HG03097 (cell line): ENCODE data around the gene CEP162.
"Not testable (repeated sequence)": the region's sequence is repeated elsewhere in the genome, so short reads cannot be mapped to it uniquely, and the experiment has no call there.

ENCODE experiments used
- ATAC-seq: cut with Tn5 transposase; IDR thresholded peaks from one replicate; pipeline ENCODE4 v1.9.1; 2021; ENCODE audit not compliant: unreplicated experiment, low FRiP score

The CEP162 gene, protein sequence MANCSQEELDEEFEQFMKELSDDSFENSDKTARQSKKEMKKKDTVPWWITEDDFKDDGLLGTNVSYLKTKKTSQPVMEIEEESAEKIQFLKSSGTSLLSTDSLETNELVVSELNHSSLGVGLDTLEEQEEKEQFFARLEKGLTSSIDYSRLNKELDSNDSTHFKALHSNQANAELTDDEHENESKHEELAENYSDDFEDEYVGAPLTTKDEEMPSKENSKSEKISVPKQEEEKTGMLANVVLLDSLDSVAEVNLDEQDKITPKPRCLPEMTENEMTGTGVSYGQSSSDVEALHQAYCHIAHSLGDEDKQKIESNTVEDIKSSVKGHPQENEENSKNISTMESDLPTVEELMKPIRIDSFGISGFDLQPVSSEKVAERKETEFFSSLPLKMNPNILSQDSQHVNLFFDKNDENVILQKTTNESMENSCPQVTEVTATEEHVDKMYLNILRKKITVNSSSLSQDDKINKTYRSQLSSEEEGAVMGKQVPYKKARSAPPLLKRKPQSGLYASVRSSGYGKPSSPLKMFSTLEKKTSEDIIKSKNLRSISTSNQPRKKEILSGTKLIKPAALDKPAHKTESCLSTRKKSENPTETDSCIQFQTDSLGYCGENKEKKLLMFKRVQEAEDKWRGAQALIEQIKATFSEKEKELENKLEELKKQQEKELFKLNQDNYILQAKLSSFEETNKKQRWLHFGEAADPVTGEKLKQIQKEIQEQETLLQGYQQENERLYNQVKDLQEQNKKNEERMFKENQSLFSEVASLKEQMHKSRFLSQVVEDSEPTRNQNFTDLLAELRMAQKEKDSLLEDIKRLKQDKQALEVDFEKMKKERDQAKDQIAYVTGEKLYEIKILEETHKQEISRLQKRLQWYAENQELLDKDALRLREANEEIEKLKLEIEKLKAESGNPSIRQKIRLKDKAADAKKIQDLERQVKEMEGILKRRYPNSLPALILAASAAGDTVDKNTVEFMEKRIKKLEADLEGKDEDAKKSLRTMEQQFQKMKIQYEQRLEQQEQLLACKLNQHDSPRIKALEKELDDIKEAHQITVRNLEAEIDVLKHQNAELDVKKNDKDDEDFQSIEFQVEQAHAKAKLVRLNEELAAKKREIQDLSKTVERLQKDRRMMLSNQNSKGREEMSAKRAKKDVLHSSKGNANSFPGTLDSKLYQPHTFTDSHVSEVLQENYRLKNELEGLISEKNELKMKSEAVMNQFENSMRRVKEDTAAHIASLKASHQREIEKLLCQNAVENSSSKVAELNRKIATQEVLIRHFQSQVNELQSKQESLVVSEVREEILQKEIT (N-terminal part only)

DNA sequence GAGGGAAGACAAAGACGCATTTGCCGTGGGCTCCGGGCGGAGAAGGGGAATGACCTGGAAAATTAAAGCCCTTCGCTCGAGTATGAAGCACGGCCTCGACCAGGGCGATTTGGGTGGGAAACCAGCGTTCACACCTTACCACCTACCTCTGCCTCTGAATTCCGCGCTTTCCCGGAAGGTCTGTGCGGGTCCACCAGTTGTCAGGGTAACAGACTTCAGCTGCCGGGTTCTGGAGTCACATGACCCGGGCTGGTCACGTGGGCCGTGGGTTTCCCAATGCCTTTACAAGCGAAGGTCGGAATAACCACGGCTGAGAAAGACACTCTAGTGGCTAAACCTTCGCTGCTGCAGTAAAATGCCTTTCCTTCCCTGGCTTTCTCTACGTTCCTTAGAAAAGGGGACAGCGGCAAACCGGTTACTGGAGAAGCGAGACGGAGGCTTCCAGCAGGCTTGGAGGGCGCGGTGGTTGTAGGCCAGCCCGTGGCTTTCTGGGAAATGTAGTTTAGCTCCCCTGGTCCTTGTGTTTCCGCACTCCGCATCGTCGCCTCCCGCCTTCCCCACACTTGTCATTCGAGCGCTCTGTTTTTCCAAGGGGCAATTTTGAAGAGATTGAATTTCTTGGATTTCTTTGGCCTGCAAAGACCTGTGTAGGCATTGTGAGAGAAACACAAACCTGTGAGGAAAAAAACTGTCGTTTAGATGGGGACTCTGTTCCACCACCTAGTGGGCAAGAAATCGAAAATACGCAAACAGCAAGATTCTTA, at the start of gene CEP162:
Gene CEP162, minus strand, starts transcription at position 210 of the 764 bp plus-strand sequence. CDS start 1,250 bp downstream, outside the sequence.
- peak; percentile 97 for ATAC-seq

DNA sequence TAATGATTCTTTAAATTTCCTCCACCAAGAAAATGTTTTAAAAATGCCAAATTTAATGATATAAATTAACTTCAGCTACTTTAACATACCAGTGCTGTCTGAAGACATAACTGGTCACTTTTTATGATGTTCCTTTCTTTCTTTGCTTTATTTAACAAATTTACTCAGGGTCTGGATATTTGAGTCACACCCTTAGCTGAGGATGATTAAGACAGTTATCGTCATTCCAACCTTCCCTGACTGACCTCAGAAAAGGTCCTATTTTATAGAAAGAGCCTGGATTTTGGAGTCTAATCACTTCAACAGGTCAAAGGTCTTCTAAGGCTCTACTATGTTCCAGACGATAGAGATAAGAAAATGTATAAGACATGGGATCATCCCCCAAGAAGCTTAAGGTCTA, 47.4 kb upstream of the CEP162 start:
- no peak for ATAC-seq

DNA sequence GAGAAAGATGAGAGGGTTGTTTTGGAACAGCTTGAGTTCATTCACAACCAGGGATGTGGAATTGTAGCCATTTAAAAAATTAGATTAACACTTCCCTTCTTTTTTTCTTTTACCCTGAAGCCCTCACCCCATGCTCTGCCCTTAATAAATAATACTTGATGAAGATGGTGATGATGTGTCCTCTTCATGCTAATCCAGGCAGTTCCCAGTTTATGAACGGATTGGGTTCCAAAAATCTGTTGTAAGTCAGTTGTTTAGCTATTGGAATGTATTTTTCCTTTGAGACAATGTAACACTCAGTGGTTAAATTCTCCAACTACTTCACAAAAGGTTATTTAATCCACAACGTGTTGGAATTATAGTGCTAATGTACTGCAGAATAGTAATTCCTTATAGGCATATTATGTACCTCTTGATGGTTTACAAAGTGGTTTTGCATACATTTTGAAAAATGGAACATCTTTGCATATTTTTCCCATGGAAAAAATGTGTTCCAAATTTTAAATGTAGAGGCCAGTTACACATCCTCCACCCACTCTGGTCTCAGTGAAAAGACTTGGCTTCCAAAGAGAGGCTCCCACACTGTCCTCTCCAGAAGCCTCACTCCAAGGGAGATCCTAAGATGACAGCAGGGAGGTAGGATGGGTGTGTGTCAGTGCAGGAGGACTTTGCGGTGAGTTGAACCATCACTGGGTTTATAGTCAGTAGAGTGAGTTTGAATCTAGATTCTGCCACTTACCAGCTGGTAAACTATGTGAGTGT, 45.8 kb upstream of the CEP162 start:
- no peak for ATAC-seq

DNA sequence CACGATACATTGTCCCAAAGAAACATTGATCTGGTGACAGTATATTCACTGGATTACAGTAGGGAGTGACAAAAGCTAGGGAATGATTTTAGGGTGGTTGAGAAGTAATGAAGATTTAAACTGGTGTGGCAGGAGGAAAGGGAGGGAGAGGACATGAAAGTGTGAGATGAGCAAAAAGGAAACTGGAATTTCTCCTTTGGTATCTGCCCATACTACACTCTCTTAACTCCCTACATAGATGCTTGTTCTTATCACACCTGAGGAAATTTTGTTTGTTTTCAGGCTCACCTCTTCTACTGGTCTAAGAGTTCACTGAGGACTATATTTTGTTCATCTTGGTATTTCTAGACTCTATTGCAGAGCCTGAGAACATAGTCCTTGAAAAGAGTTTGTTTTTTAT, 44.9 kb upstream of the CEP162 start:
- no peak for ATAC-seq

DNA sequence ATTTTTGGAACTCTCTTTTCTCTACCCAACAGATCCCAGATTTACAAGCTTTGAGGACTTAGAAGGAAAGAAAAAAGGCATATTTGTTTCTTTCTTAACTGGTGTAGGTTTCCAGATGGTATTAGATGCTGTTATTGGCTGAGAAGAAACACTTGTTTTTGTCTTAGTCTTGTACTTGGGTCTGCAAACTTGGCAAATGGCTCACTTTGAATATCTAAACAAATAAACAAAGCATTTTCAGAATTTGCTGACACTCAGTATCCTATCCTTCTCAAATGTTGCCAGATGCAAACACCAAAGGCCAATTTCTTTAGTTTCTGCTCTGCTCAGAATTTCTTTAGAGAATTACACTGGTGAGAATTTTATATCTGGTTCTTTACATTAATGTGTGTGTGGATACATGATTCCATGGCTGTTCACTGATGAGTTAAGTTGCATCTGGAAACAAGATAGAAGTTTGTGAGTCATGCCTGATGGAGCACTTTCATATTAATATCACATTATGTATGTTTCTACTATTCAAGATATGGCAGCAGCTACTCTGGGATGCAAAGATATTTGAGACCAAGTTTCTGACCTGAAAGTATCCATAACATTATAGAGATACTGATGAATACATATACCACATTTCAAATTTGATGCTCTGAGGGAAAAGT, 43.7 kb upstream of the CEP162 start:
- no peak for ATAC-seq

DNA sequence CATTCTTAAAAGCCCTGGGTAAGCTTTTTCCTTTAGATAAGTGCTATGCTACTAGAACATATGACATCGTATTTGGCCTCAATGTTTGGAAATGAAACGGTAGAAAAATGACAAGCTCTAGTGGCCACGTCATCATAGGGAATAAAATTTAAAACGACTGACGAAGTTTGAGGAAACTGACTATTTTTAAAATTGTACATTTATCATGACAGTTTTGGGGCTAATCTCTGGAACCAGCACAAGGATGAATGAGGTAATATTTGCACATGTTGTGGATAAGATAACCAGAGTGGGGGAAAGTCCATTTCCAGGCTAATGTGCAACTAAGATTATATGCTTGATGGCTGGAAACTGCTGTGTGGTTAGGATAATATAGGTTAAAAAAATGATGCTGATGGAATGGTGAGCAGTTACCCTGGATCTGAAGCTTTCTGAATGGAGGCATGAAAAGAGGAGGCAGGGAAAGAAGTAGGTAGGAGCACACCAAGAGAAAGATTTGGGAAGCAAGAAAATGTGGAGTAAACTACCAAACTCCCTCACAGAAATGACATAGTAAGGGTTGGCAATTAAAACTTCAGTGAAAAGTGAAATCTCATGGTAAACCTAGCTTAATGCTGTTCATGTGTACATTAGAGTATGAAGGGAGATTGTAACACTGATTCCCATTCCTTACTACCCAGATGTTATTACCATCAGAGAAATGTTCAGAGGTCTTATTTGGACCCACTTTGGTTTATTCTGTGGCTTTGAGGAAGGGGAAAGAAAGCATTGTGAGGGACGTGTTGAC, 42.7 kb upstream of the CEP162 start:
- no peak for ATAC-seq

DNA sequence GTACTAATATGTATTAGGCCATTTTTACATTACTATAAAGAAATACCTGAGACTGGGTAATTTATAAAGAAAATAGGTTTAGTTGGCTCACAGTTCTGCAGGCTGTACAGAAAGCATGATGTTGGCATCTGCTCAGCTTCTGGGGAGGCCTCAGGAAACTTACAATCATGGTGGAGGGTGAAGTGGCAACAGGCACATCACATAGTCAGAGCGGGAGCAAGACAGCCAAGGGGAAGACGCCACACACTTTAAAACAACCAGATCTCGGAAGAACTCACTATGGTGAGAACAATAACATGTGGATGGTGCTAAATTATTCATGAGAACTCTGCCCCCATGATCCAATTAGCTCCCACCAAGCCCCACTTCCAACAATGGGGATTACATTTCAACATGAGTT, 41.3 kb upstream of the CEP162 start:
- no peak for ATAC-seq

DNA sequence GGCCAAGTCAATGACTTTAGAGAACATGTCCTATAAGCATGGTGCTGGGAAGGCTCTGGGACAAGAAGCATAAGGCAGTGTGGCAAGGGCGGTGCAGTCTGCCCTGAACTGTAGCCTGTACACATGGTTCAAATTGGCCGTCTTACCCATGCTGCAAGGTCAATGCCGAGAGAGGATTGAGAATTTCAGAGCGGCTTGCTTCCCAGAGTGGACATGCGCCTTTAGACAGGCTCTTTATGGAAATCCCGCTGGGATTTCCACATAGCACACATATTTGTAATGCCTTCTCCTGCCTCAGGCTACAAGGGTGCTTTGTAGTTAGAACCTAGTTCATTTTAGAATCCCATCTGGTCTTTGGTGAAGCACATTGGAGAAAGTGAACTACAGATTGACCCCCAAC, 36.1 kb upstream of the CEP162 start:
- ATAC-seq = no peak

DNA sequence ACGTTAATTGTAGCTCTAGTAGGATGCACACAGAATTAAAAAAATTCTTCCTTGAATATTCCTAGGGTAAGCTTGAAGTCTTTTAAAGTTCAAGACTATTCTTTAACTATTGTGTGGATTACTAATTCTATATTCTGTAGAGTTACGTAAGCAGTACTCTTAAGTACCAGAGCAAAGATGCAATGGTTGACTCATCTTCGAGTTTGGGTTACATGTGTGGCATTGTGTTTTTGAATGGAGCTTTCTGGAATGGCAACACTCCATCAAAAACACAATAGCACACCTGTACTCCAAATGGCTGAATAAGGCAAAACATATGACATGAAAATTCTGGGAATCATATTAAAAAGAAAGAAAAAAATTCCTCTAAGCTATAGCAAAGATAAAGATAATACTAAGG, 33.5 kb upstream of the CEP162 start:
- no peak for ATAC-seq

DNA sequence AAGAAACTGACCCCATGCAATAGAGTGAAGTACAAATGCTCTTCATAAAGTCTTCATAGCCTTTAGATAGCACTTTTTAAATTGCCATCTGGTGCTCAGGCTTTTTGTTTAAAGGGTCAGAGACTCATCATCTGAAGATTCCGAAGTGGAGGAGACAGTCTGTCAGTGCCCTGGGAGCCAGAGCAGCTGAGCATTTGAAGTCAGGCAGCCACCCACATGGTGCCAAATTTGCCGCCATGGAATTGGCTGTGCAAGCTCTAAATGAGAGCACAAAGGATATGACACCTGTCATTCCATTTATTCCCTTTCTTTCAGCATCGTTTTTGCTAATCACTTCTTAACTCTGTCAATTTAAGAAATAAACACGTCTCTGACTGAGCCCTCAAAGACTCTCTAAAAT, 32.8 kb upstream of the CEP162 start:
- ATAC-seq = no peak

DNA sequence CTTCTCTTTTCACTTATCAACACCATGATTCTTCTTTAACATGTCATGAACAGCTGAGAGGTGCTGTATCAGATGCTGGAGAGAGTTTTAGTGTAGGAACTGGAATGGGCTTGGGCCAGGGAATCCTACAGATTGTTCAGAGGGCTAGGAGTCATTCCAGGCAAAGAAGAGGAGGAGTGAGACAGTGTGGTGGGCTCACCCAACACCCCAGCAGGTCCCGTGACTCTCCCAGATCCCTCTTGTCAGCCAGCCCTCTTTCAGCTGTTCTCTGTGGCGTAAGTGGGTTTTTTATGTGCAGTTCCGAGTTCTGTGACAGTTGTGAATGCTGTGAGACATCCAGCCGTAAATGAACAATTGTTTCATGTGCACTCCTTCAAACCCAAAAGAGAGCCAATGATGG, 31.4 kb upstream of the CEP162 start:
- no peak for ATAC-seq

DNA sequence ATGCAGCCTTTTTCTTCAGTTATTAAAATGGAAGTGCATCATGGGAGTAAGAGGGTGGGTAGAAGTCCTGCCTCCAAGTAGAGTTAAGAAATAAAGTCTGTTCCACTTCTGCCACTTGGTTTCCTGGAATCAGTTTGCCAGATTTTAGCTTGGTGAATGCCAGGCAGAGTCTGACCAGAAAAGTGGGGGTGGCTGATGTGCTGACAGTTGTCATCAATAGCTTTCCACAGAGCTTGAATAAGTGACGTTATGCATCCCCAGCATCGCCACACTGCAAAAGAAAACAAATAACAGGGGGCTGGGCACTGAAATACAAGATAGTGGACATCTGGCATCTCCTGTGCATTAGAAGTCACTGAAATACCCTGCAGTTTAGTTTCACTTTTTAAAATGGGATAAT, 30.8 kb upstream of the CEP162 start:
- ATAC-seq = no peak

DNA sequence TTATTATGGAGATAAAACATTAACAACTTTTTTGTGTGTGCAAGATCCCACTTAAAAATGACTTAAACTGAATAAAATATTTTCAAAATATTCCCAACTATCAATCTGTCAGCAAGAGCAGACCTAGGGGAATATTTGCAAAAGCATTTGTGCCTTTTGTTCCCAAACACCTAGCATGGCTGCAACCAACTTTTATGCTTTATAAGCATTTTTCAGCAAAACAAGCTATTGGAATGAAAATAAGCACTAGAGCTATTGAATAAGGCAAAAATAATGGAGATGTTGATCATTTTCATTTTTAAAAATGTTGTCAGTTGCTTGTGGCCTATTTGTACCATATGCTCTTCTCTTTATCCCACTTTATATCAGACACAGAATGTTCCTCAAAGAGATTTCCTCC, 28.2 kb upstream of the CEP162 start:
- ATAC-seq = no peak

DNA sequence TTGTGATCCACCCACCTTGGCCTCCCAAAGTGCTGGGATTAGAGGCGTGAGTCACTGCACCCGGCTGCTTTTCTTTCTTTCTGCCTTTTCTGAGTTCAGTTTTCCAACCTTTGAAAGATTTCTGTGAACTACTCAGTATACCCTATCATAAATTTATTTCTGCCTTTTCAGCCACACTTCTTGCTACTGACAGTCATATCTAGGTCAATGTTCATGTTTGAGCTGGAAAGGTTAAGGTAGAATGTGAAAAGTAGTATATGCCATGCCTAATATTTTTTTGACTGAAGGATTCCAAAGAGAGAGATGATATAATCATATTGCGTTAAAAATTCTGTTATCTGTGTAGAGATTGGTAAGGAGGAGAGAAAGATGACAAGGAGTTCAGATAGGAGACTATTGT, 25.9 kb upstream of the CEP162 start:
- no peak for ATAC-seq

DNA sequence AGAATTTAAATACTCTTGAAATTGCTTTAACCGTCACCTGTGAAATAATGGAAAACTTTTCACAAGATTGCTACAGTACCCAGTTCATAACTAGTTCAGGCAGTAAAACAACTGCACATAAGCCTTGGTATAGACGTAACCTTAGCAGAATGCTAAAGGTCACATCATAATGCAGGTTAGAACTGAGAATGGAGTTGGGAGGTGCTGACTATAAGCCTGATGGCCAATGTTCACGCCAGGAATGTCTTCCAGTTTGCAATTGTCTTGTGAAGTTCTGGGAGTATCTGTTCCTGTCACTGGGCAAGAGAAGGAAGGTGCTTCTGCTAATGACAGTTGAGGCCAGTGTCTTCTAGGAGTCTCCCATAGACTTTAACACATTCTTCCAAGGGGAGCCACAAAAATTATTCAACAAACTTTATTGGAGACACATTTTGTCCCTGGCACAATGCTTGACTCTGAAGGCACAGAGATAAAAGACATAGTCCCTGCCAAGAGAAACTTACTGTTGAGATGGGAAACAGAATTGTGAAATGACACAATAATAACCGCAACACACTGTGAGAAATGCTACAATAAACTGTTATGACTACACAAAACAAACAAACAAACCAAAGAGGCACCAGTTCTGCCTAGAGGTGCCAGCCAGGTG, 24.6 kb upstream of the CEP162 start:
- no peak for ATAC-seq

DNA sequence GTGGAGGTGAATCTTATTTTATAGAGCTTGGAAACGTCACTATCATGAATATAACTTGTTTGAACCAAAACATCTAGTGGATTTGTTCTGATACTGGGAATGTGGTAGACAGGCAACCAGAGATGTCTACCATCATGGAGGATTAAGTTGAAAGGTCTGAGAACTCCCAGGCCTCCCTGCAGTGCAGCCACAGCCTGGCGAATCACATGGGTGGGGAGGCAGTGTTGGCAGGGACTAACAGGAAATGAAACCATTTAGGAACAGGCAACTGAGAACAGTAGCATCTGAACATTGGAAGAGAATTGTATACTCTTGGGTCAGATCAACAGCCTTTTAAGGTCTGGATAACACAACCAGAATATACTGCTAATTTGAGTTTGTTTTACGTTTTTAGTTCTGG, 22.3 kb upstream of the CEP162 start:
- no peak for ATAC-seq

DNA sequence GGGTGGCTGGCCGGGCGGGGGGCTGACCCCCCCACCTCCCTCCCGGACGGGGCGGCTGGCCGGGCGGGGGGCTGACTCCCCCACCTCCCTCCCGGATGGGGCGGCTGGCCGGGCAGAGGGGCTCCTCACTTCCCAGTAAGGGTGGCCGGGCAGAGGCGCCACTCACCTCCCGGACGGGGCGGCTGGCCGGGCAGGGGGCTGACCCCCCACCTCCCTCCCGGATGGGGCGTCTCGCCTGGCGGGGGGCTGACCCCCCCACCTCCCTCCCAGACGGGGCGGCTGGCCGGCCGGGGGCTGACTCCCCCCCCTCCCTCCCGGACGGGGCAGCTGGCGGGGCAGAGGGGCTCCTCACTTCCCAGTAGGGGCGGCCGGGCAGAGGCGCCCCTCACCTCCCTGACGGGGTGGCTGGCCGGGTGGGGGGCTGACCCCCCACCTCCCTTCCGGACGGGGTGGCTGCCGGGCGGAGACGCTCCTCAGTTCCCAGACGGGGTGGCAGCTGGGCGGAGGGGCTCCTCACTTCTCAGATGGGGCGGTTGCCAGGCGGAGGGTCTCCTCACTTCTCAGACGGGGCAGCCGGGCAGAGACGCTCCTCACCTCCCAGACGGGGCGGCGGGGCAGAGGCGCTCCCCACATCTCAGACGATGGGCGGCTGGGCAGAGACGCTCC, 17.1 kb upstream of the CEP162 start:
- not testable (repeated sequence) for ATAC-seq
